OCI-LY1 (cell line): ENCODE data around the gene ADCY9.

Experiments used
- EZH2 ChIP-seq: fragments of 200-600 bp; sonication (generic), shearing (Covaris generic); IDR thresholded peaks from 2 replicates; pipeline ENCODE4 v1.8.0; 2017; ENCODE audit warnings: borderline replicate concordance, mixed run types, mild to moderate bottlenecking, antibody characterized with exemption, low read length, moderate library complexity, mixed read lengths
- TF ChIP-seq, protein P1 (sequence below): fragments of 200-600 bp; sonication (generic), shearing (Covaris generic); IDR thresholded peaks from 2 replicates; pipeline ENCODE4 v1.5.1; 2017; ENCODE audit warnings: mild to moderate bottlenecking, antibody characterized with exemption, low read length, moderate library complexity, mixed read lengths

DNA sequence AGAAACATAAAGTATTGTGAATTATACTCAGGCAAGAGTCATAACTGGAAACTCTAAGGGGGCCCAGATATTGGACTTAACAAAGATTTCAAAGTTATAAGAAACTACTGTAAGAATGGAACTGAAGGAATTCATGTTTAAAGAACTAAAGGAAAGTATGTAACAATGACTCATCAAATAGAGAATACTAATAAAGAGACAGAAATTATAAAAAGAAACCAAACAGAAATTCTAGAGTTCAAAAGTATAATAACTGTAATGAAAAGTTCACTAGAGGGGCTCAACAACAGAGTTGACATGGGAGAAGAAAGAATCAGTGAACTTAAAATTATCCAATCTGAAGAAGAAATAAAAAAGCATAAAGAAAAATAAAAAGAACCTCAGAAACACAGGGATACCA, 55.4 kb downstream of the ADCY9 start:
- TF ChIP-seq, protein P1, sequence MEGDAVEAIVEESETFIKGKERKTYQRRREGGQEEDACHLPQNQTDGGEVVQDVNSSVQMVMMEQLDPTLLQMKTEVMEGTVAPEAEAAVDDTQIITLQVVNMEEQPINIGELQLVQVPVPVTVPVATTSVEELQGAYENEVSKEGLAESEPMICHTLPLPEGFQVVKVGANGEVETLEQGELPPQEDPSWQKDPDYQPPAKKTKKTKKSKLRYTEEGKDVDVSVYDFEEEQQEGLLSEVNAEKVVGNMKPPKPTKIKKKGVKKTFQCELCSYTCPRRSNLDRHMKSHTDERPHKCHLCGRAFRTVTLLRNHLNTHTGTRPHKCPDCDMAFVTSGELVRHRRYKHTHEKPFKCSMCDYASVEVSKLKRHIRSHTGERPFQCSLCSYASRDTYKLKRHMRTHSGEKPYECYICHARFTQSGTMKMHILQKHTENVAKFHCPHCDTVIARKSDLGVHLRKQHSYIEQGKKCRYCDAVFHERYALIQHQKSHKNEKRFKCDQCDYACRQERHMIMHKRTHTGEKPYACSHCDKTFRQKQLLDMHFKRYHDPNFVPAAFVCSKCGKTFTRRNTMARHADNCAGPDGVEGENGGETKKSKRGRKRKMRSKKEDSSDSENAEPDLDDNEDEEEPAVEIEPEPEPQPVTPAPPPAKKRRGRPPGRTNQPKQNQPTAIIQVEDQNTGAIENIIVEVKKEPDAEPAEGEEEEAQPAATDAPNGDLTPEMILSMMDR: no peak
- no peak for TF ChIP-seq EZH2
